Upper lobe of right lung (tissue), 1 donor: ENCODE results near the gene TRAFD1. TPM values are rescaled to one million over a fixed set of nuclear protein-coding genes. Genes with fewer than 3 reads are reported as not detected.

Experiments
- ATAC-seq: fragments of 200-7000 bp; cut with Tn5 transposase; one replicate; pipeline ENCODE4 v1.9.1; 2020; ENCODE audit warnings: mild to moderate bottlenecking, moderate library complexity
- DNase-seq: peaks from one replicate; pipeline ENCODE4 v3.0.0-alpha.2; 2020
- H3K27ac ChIP-seq: fragments of 200-600 bp; one replicate; pipeline ENCODE4 v1.8.0; 2022
- H3K27me3 ChIP-seq: fragments of 200-600 bp; one replicate; pipeline ENCODE4 v1.8.0; 2022; ENCODE audit warnings: mild to moderate bottlenecking
- H3K36me3 ChIP-seq: fragments of 200-600 bp; one replicate; pipeline ENCODE4 v1.8.0; 2022
- H3K4me1 ChIP-seq: fragments of 200-600 bp; one replicate; pipeline ENCODE4 v1.8.0; 2022
- H3K4me3 ChIP-seq: fragments of 200-600 bp; one replicate; pipeline ENCODE4 v1.8.0; 2022; ENCODE audit warnings: mild to moderate bottlenecking
- H3K9me3 ChIP-seq: fragments of 200-600 bp; one replicate; pipeline ENCODE4 v1.8.0; 2022
- CTCF ChIP-seq: fragments of 200-600 bp; IDR thresholded peaks from one replicate; pipeline ENCODE4 v1.8.0; 2022; ENCODE audit warnings: antibody characterized with exemption
- intact Hi-C: fragments of 100-400 bp; cut with DNase I; formaldehyde crosslinking; loops from one replicate; pipeline ENCODE4 v1.11.0; 2022
- microRNA-seq: library from miRNA; unstranded; fragments of <30 nt; microRNA quantifications from one replicate; pipeline ENCODE4 v1.2.0, GENCODE V29; 2020; ENCODE audit warnings: borderline microRNAs expressed
- total RNA-seq: library from RNA; stranded (reverse); fragmentation: NEBNext Ultra II Directional; extraction: Animal tissue kit (Norgen Biotek cat#: 25700); gene quantifications from one replicate; pipeline ENCODE4 v1.2.1, GENCODE V29; 2021
- donor health status: DM: no; HTN: yes; CAD: no; lungs with severe emphysema.

Gene TRAFD1
- total RNA-seq, 1 donor from 2014 or later = 35.3 TPM

- Histone ChIP-seq H3K27me3 (no peaks in the 10 kb centered on the region), H3K27ac (peak overlapping the region; percentile 14), H3K9me3 (no peaks in the 10 kb centered on the region), H3K36me3 (peaks cover 67% of the 10 kb centered on the region), H3K4me1 (peaks cover 4% of the 10 kb centered on the region), H3K4me3 (no peak overlapping the region)
- intact Hi-C loops = loop anchor here (10.0 kb wide), 1 partner anchor 192 kb away; the partner anchor contains the start of gene HECTD4
- ATAC-seq (peak; percentile 11), DNase-seq (no peak)
- TF ChIP-seq CTCF = no peak
These were observed 67.1 kb downstream of the TRAFD1 start for GRCh38 chr12:112192475-112192874.

DNA sequence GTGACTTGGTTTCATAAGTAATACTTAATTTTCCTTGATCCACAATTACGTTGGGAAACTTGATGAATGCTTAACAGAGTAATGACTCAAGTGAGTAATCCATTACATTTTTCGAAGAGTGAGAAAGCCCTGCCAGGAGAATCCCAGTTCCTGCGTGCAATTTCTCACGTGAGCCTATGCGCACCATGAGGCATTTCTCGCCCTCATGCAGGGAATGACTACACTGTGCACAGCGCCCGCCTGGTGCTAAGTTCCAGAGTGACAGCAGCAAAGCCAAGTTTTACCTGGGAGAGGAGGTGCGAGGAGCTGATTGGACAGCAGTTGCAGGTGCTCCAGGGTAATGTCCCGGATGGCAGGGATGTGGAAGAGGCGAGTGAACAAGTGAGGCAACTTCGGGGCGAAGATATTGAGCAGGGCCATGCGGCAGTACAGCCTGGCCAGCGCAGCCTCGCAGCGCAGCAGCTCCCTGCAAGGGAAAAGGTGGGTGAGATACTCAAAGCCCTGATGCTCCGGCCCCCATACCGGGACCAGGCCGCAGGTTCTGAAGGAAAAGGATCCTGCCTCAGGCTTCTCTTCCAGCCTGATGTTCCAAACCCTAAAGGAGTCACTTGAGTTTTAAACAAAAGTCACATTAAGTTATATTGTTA is 69.4 kb downstream of the TRAFD1 start:
- Histone ChIP-seq H3K27ac (no peak overlapping the region), H3K4me3 (no peak overlapping the region), H3K27me3 (no peaks in the 10 kb centered on the region), H3K9me3 (no peaks in the 10 kb centered on the region), H3K36me3 (peaks cover 71% of the 10 kb centered on the region), H3K4me1 (peaks cover 4% of the 10 kb centered on the region)
- ATAC-seq = no peak
- intact Hi-C loops = loop anchor here (10.0 kb wide), 1 partner anchor 190 kb away; the partner anchor contains the start of gene HECTD4
- no peak for TF ChIP-seq CTCF
- DNase-seq = no peak

GRCh38 chr12:112196196-112196875 is 71.0 kb downstream of the TRAFD1 start:
- Histone ChIP-seq H3K27me3 (no peaks in the 10 kb centered on the region), H3K36me3 (peaks cover 78% of the 10 kb centered on the region)

DNA sequence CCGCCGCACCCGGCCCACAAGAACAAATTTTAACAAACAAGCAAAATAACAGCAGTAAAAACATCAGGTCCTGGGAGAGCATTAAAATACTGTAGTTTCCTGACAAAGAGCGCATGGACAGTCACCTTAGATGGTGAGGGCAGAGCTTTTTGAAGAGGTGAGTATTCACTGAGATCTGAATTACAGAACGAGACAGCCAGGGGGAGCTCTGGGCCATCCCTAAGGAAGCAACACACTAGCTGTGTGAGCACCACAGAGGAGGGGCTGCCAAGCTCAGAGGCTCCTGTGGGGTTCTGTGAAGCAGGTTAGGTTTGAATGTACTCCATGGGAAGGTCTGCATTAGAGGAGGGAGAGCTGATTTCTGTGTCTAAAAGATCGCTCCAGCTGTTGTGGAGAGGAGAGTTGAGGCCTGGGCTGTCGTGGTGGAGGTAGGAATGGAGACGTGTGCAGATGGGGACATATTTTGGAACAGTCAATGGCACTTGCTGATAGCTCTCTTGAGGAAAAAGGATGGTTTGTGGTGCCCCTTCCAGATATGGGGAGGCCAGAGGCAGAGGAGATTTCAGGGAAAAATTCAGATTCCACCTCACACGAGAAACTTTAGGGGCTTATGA is 72.9 kb downstream of the TRAFD1 start:
- intact Hi-C loops = loop anchor here (10.0 kb wide), 1 partner anchor 187 kb away; the partner anchor contains the start of gene HECTD4
- Histone ChIP-seq H3K4me3 (no peak overlapping the region), H3K27me3 (no peaks in the 10 kb centered on the region), H3K36me3 (peaks cover 77% of the 10 kb centered on the region), H3K27ac (no peak overlapping the region), H3K4me1 (no peaks in the 10 kb centered on the region), H3K9me3 (no peaks in the 10 kb centered on the region)
- peak; percentile 49 for TF ChIP-seq CTCF
- peak; percentile 87 for ATAC-seq
- DNase-seq = no peak

More at GRCh38 chr12:112196196-112196875, 71.0 kb downstream of the TRAFD1 start:
- Histone ChIP-seq H3K4me1 (peaks cover 2% of the 10 kb centered on the region), H3K4me3 (no peak overlapping the region), H3K9me3 (no peaks in the 10 kb centered on the region), H3K27ac (no peak overlapping the region)
- ATAC-seq (no peak), DNase-seq (no peak)
- intact Hi-C loops = loop anchor here (10.0 kb wide), 1 partner anchor 188 kb away; the partner anchor contains the start of gene HECTD4
- no peak for TF ChIP-seq CTCF

DNA sequence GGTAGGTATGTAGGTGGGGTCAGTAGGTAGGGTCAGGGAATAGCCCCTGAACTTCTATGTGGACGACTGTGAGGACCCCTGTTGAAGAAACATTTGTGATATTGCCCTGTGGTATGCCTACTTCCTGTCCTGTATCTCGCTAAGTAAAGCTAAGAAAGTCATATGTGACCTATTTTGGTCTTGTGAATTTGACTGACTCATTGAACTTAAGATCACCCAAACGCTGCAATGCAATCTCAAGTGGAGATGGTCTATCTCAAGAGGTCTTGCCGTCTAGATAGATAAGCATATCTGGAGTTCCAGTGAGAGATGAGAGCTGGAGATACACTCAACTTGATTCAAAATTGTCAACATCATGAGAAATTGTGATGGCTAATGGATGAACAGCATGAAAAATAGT is 73.8 kb downstream of the TRAFD1 start:
- no peaks in the 10 kb centered on the region for H3K9me3 ChIP-seq
- no peak overlapping the region for H3K4me3 ChIP-seq
- TF ChIP-seq CTCF = no peak
- DNase-seq (no peak), ATAC-seq (no peak)
- H3K4me1 ChIP-seq = no peaks in the 10 kb centered on the region
- no peaks in the 10 kb centered on the region for H3K27me3 ChIP-seq
- peaks cover 77% of the 10 kb centered on the region for H3K36me3 ChIP-seq
- intact Hi-C loops = loop anchor here (10.0 kb wide), 1 partner anchor 186 kb away; the partner anchor contains the start of gene HECTD4
- no peak overlapping the region for H3K27ac ChIP-seq

Small RNA genes within 50 kb of the gene (microRNA-seq; reads per million reads assigned to microRNA genes)
- gene MIR6861 = not detected

Other genes with a start within 250 kb of the TRAFD1 start
- gene TMEM116, start 112.4 kb upstream of the TRAFD1 start, total RNA-seq = 23.4 TPM
- gene ERP29, start 112.1 kb upstream of the TRAFD1 start, total RNA-seq = 160 TPM
- gene NAA25, start 16.8 kb upstream of the TRAFD1 start, total RNA-seq = 18.8 TPM